Adrenal gland (tissue), 5 donors: ENCODE results near the gene SLC32A1.

Source experiments
- POLR2A ChIP-seq, 2 donors: fragments of 450-650 bp; IDR thresholded peaks; one replicate each; pipeline ENCODE4 v1.6.1; 2017; ENCODE audit warnings: antibody characterized with exemption in 2 of 2, mild to moderate bottlenecking in 2 of 2, moderate library complexity in 1 of 2
- TF ChIP-seq, protein P1 (sequence below), 6 experiments: fragments of 450-650 bp in 4 of 6; fragments of 200-600 bp in 2 of 6; sonication (generic) in 1 of 6; IDR thresholded peaks; 1 replicate in 5 of 6; 2 replicates in 1 of 6; pipeline versions ENCODE4 v1.5.1 to v1.8.0; 2016 to 2021; ENCODE audit warnings: antibody characterized with exemption in 6 of 6, mild to moderate bottlenecking in 2 of 6, moderate library complexity in 1 of 6
- donor health status: DM: no; HTN: no; CAD: no.

DNA sequence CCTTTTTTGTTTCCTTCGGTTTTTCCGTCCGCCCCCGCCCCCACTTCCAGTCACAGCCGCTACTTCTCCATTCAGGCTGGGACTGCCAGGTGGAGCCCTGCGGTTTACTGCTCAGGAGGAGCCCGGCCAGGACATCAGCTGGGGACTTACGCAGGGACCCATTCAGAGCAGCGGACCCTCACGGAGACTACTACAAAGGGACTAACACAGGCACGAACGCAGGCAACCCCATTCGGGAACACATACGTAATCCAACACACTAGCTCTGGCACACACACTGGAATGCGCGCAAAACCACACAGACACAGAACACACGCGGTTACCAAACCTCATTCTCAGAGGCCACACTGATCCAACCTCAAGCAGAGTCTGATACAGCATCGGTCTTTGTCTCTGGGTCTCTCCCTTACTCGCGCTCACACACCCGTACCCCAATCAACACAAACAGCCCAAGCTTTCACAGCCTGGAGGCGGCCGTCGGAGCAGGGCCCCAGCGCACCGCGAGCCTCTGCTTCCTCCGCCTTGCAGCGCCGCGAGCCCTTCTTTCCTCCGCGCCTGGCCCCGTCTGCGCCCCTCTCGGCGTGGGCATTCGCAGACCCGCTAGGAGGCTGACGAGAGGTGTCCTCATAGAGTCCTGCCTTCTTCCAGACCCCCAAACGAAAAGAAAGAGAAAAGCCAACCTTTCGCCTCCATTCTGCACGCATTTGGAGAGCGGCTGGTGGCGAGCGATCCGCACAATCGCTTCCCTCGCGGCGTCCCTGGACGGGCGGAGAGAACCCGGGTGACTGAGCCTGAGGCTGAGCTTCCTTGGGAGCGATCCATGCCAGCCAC is 1.1 kb upstream of the SLC32A1 start:
- no peak for TF ChIP-seq POLR2A (IDR thresholded peaks at IDR 0.05)
- TF ChIP-seq, protein P1, sequence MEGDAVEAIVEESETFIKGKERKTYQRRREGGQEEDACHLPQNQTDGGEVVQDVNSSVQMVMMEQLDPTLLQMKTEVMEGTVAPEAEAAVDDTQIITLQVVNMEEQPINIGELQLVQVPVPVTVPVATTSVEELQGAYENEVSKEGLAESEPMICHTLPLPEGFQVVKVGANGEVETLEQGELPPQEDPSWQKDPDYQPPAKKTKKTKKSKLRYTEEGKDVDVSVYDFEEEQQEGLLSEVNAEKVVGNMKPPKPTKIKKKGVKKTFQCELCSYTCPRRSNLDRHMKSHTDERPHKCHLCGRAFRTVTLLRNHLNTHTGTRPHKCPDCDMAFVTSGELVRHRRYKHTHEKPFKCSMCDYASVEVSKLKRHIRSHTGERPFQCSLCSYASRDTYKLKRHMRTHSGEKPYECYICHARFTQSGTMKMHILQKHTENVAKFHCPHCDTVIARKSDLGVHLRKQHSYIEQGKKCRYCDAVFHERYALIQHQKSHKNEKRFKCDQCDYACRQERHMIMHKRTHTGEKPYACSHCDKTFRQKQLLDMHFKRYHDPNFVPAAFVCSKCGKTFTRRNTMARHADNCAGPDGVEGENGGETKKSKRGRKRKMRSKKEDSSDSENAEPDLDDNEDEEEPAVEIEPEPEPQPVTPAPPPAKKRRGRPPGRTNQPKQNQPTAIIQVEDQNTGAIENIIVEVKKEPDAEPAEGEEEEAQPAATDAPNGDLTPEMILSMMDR (IDR thresholded peaks at IDR 0.05) = no peak
